ENCODE measurements around the gene ANKDD1B. TPM values are rescaled to one million over a fixed set of nuclear protein-coding genes. Genes with fewer than 3 reads are reported as not detected.

ANKDD1B gene
- total and polyA plus RNA-seq, 12 donors: 0.04 to 0.37 (median 0.21) TPM; not detected in 6

DNA sequence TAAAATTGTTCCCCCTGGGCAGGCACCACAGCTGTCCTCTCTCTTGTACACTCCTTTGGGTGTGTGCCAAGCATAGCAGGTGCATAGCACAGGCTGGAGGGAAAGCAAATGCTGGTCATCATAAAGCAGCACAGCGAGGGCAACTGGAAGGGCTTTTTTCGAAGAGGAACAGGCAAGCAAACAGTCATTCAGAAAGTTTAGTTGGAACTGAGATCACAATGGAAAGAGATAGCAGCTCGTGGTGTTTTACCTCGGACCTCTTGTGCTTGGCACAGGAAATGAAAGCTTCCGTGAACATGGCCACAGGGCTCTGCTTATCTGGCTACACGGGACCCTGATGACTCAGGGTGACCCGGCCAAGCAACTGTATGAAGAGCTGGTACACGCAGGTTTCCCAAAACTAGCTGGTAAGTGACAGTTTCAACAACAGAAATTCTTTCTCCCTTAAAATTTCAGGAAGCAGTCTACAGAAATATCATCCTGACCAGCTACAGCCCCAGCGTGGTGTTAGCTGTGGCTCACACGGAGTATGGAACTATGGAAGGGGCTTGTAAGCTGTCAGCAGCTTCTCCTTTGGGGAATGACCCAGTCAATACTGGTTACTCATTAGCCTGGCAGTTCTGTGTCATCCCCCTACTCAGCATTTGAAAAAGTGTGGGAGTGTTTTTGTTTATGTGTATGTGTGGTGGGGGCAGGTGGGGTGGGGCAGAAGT lies 57.9 kb downstream of the ANKDD1B start:
- Histone ChIP-seq H3K4me3 (peak overlapping the region in 6 of 10 donors; percentile 18 to 39 (median 26)), H3K27me3 (no peaks in the 10 kb centered on the region), H3K4me1 (peaks cover 0 to 21% (median 12%) of the 10 kb centered on the region in 9 donors), H3K27ac (peak overlapping the region in 3 of 10 donors; percentile 1 to 45 (median 21)), H3K36me3 (peaks cover 0 to 21% (median 0%) of the 10 kb centered on the region in 9 donors), H3K9me3 (no peaks in the 10 kb centered on the region)
- intact Hi-C loops (cut with DNase I): loop anchor here in 1 of 10 donors (10.0 kb wide), 1 partner anchor 154 kb away; the partner anchor contains the start of genes CERT1 and POLK
- no peak for TF ChIP-seq CTCF (IDR thresholded peaks at IDR 0.05)
- WGBS, 2 donors: 11 to 13% methylated on average over 10 of the region's 10 CpGs
- DNase-seq (peak in 1 of 2 donors; percentile 29), ATAC-seq (peak; percentile 64 to 90 (median 73))

- H3K4me1 ChIP-seq: peaks cover 0 to 21% (median 12%) of the 10 kb centered on the region in 9 donors
- DNase-seq (no peak), ATAC-seq (no peak)
- no peak overlapping the region for H3K4me3 ChIP-seq
- H3K27ac ChIP-seq: no peak overlapping the region
- intact Hi-C loops (cut with DNase I): loop anchor here in 3 of 10 donors (10.0 kb wide), 4 partner anchors 156 to 436 kb away; partner anchors contain the start of genes ANKRD31 (in 2 of the 3), CERT1 (in 1 of the 3), HMGCR (in 1 of the 3) and POLK (in 1 of the 3)
- 88 to 93% methylated on average over 3 of the region's 3 CpGs for WGBS, 2 donors
- no peaks in the 10 kb centered on the region for H3K27me3 ChIP-seq
- no peaks in the 10 kb centered on the region for H3K9me3 ChIP-seq
- peaks cover 0 to 35% (median 0%) of the 10 kb centered on the region in 9 donors for H3K36me3 ChIP-seq
- TF ChIP-seq CTCF (IDR thresholded peaks at IDR 0.05): no peak
These were observed 59.3 kb downstream of the ANKDD1B start for GRCh38 chr5:75670577-75670976.

GRCh38 chr5:75671506-75671905 lies 60.3 kb downstream of the ANKDD1B start:
- H3K9me3 ChIP-seq: no peaks in the 10 kb centered on the region
- no peak for TF ChIP-seq CTCF (IDR thresholded peaks at IDR 0.05)
- peaks cover 0 to 21% (median 12%) of the 10 kb centered on the region in 9 donors for H3K4me1 ChIP-seq
- intact Hi-C loops (cut with DNase I): loop anchor here in 3 of 10 donors (10.0 kb wide), 4 partner anchors 157 to 437 kb away; partner anchors contain the start of genes ANKRD31 (in 2 of the 3), CERT1 (in 1 of the 3), HMGCR (in 1 of the 3) and POLK (in 1 of the 3)
- 47 to 49% methylated on average over 2 of the region's 2 CpGs for WGBS, 2 donors
- no peaks in the 10 kb centered on the region for H3K27me3 ChIP-seq
- no peak overlapping the region for H3K4me3 ChIP-seq
- H3K27ac ChIP-seq: no peak overlapping the region
- ATAC-seq (no peak), DNase-seq (no peak)
- H3K36me3 ChIP-seq: peaks cover 0 to 45% (median 0%) of the 10 kb centered on the region in 9 donors

GRCh38 chr5:75672616-75673015 lies 61.4 kb downstream of the ANKDD1B start:
- no peaks in the 10 kb centered on the region for H3K27me3 ChIP-seq
- no peak for TF ChIP-seq CTCF (IDR thresholded peaks at IDR 0.05)
- 97% methylated on average over 3 of the region's 3 CpGs for WGBS, 2 donors
- ATAC-seq (no peak), DNase-seq (no peak)
- H3K36me3 ChIP-seq: peaks cover 0 to 50% (median 0%) of the 10 kb centered on the region in 9 donors
- intact Hi-C loops (cut with DNase I): loop anchor here in 3 of 10 donors (10.0 kb wide), 4 partner anchors 158 to 438 kb away; partner anchors contain the start of genes ANKRD31 (in 2 of the 3), CERT1 (in 1 of the 3), HMGCR (in 1 of the 3) and POLK (in 1 of the 3)
- H3K27ac ChIP-seq: no peak overlapping the region
- peaks cover 0 to 21% (median 12%) of the 10 kb centered on the region in 9 donors for H3K4me1 ChIP-seq
- H3K9me3 ChIP-seq: no peaks in the 10 kb centered on the region
- H3K4me3 ChIP-seq: no peak overlapping the region
